PC-9 (cell line): ENCODE results near the gene ZC3H12C. TPM values are rescaled to one million over a fixed set of nuclear protein-coding genes. Genes with fewer than 3 reads are reported as not detected.

Source experiments
- BruUV-seq: library from RNA; stranded (reverse); fragments of 400-500 nt; replicated peaks from 2 replicates; lab custom pipeline; 2021; lab: Mats Ljungman, UMichigan
- CTCF ChIA-PET: fragments of 300-600 bp; sonication (Branson Sonifier 250); formaldehyde crosslinking; loops from one replicate; lab custom pipeline; 2022; ENCODE audit warnings: antibody characterized with exemption; lab: Charles Lee
- POLR2A ChIA-PET: fragments of 300-600 bp; sonication (Branson Sonifier 250); formaldehyde crosslinking; loops from one replicate; lab custom pipeline; 2022; ENCODE audit warnings: antibody characterized with exemption; ENCODE audit not compliant: unreplicated experiment; lab: Charles Lee
- DNase-seq, 2 experiments: peaks; one replicate each; pipeline versions ENCODE4 v3.0.0 to v3.0.0-alpha.2; 2015 to 2022; ENCODE audit warnings: mixed read lengths in 1 of 2
- H2AFZ ChIP-seq: fragments of 200-600 bp; sonication (generic); 2 replicates; pipeline ENCODE4 v1.8.1; 2017; ENCODE audit warnings: antibody characterized with exemption
- H3F3A ChIP-seq: fragments of 200-600 bp; sonication (generic); 2 replicates; pipeline ENCODE4 v1.8.1; 2017; ENCODE audit warnings: antibody characterized with exemption, mild to moderate bottlenecking, low read depth; ENCODE audit not compliant: insufficient read depth
- H3K27ac ChIP-seq: fragments of 200-600 bp; sonication (generic); 2 replicates; pipeline ENCODE4 v1.6.1; 2016; ENCODE audit warnings: mixed run types
- H3K27me3 ChIP-seq: fragments of 200-600 bp; sonication (generic); 2 replicates; pipeline ENCODE4 v1.6.1; 2016; ENCODE audit warnings: low read depth, mixed run types; ENCODE audit not compliant: insufficient read depth
- H3K36me3 ChIP-seq: fragments of 200-600 bp; sonication (generic); 2 replicates; pipeline ENCODE4 v1.6.1; 2016; ENCODE audit warnings: low read depth, mixed run types
- H3K4me1 ChIP-seq: fragments of 200-600 bp; sonication (generic); replicated peaks from 2 replicates; pipeline ENCODE4 v1.6.1; 2016; ENCODE audit warnings: mixed run types; ENCODE audit not compliant: insufficient read depth
- H3K4me2 ChIP-seq: fragments of 200-600 bp; sonication (generic); 2 replicates; pipeline ENCODE4 v1.6.1; 2017; ENCODE audit warnings: mixed run types
- H3K4me3 ChIP-seq: fragments of 200-600 bp; sonication (generic); 2 replicates; pipeline ENCODE4 v1.6.1; 2016; ENCODE audit warnings: mixed run types
- H3K79me2 ChIP-seq: fragments of 200-600 bp; sonication (generic); 2 replicates; pipeline ENCODE4 v1.6.1; 2017; ENCODE audit warnings: low read depth, mixed run types
- H3K9me2 ChIP-seq: fragments of 200-600 bp; sonication (generic); 2 replicates; pipeline ENCODE4 v1.8.1; 2017; ENCODE audit warnings: mild to moderate bottlenecking; ENCODE audit not compliant: insufficient read depth
- H3K9me3 ChIP-seq: fragments of 200-600 bp; sonication (generic); 2 replicates; pipeline ENCODE4 v1.8.1; 2016; ENCODE audit warnings: low read depth; ENCODE audit not compliant: insufficient read depth
- H4K20me1 ChIP-seq: fragments of 200-600 bp; sonication (generic); 2 replicates; pipeline ENCODE4 v1.8.1; 2017; ENCODE audit not compliant: insufficient read depth
- EZH2 ChIP-seq: fragments of 200-600 bp; sonication (generic); IDR thresholded peaks from 2 replicates; pipeline ENCODE4 v1.8.0; 2017; ENCODE audit warnings: antibody characterized with exemption, low read depth
- intact Hi-C: fragments of 100-400 bp; cut with micrococcal nuclease; formaldehyde crosslinking; loops from one replicate; pipeline ENCODE4 v1.10.0; 2022; ENCODE audit not compliant: unreplicated experiment
- total RNA-seq: library from RNA; stranded (reverse); gene quantifications from 2 replicates; pipeline ENCODE4 v1.2.3, GENCODE V29; 2021
- TF ChIP-seq, protein P1 (sequence below): fragments of 200-600 bp; sonication (generic); conservative IDR thresholded peaks from 2 replicates; pipeline ENCODE4 v1.6.1; 2017; ENCODE audit warnings: mixed run types, antibody characterized with exemption, mild to moderate bottlenecking, moderate library complexity

The ZC3H12C gene
- total RNA-seq, 1 experiment from 2014 or later: 12.4 TPM

DNA sequence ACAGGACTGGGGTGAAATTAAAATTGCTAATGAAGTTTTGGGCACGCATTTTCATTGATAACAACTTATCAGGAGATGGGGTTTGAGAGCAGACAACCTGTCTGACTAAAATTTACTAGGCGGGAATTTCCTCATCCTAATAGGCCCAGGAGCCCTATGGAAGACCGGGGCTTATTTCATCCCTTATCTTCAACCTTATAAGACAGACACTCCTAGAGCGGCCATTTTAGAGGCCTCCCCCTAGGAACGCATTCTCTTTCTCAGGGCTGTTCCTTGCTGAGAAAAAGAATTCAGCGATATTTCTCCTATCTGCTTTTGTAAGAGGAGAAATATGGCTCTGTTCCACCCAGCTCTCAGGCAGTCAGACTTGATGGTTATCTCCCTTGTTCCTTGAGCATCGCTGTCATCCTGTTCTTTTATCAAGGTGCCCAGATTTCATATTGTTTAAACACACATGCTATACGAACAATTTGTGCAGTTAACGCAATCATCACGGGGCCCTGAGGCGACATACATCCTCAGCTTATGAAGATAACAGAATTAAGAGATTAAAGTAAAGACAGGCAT lies 39.3 kb upstream of the ZC3H12C start:
- Histone ChIP-seq H3K9me2 (no peaks in the 10 kb centered on the region; the same call in 1 of the 2 replicates), H3K27me3 (no peaks in the 10 kb centered on the region), H3F3A (no peaks in the 10 kb centered on the region), H3K4me1 (no peaks in the 10 kb centered on the region), H3K4me2 (no peak overlapping the region), H3K27ac (no peak overlapping the region), H4K20me1 (no peaks in the 10 kb centered on the region), H3K36me3 (no peaks in the 10 kb centered on the region), H3K79me2 (no peaks in the 10 kb centered on the region), H3K9me3 (peaks cover 29% of the 10 kb centered on the region), H2AFZ (no peak overlapping the region), H3K4me3 (no peak overlapping the region)
- CTCF ChIA-PET: no interaction called here
- no peak for DNase-seq
- POLR2A ChIA-PET: no interaction called here
- TF ChIP-seq, protein P1, sequence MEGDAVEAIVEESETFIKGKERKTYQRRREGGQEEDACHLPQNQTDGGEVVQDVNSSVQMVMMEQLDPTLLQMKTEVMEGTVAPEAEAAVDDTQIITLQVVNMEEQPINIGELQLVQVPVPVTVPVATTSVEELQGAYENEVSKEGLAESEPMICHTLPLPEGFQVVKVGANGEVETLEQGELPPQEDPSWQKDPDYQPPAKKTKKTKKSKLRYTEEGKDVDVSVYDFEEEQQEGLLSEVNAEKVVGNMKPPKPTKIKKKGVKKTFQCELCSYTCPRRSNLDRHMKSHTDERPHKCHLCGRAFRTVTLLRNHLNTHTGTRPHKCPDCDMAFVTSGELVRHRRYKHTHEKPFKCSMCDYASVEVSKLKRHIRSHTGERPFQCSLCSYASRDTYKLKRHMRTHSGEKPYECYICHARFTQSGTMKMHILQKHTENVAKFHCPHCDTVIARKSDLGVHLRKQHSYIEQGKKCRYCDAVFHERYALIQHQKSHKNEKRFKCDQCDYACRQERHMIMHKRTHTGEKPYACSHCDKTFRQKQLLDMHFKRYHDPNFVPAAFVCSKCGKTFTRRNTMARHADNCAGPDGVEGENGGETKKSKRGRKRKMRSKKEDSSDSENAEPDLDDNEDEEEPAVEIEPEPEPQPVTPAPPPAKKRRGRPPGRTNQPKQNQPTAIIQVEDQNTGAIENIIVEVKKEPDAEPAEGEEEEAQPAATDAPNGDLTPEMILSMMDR: no peak
- TF ChIP-seq EZH2: no peak
- intact Hi-C loops: no loop called here
- BruUV-seq: no TSS peak

DNA sequence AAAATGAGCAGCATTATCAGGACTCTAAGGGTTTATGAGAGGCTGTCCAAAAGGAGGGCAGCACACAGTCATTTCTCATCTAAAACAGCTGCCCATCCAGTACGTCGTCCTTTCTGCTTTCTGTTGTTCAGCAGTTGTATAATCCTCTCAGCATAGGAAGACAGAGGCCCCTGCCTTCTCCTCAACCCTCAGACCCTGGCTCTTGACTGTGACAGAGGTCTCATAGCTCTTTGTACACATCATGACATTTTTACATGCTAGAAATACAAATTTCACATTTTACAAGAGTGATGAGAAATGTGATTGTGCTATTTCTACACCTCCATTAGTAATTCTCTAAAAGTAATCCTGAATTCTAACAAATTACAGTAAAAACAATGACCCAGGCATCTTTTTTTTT lies 36.2 kb upstream of the ZC3H12C start:
- peaks cover 27% of the 10 kb centered on the region for H3K9me3 ChIP-seq
- H3K9me2 ChIP-seq: no peaks in the 10 kb centered on the region; the same call in 1 of the 2 replicates
- intact Hi-C loops: no loop called here
- BruUV-seq: no TSS peak
- no peaks in the 10 kb centered on the region for H3K79me2 ChIP-seq
- no peaks in the 10 kb centered on the region for H3K36me3 ChIP-seq
- no peak for DNase-seq
- H2AFZ ChIP-seq: no peak overlapping the region
- no peaks in the 10 kb centered on the region for H4K20me1 ChIP-seq
- H3K4me3 ChIP-seq: no peak overlapping the region
- no peaks in the 10 kb centered on the region for H3F3A ChIP-seq
- ChIA-PET CTCF (no interaction called here), POLR2A (no interaction called here)
- no peak overlapping the region for H3K27ac ChIP-seq
- TF ChIP-seq EZH2: no peak
- TF ChIP-seq, protein P1: no peak
- H3K4me1 ChIP-seq: peaks cover 8% of the 10 kb centered on the region; the same call in 1 of the 2 replicates
- H3K4me2 ChIP-seq: no peak overlapping the region
- no peaks in the 10 kb centered on the region for H3K27me3 ChIP-seq

DNA sequence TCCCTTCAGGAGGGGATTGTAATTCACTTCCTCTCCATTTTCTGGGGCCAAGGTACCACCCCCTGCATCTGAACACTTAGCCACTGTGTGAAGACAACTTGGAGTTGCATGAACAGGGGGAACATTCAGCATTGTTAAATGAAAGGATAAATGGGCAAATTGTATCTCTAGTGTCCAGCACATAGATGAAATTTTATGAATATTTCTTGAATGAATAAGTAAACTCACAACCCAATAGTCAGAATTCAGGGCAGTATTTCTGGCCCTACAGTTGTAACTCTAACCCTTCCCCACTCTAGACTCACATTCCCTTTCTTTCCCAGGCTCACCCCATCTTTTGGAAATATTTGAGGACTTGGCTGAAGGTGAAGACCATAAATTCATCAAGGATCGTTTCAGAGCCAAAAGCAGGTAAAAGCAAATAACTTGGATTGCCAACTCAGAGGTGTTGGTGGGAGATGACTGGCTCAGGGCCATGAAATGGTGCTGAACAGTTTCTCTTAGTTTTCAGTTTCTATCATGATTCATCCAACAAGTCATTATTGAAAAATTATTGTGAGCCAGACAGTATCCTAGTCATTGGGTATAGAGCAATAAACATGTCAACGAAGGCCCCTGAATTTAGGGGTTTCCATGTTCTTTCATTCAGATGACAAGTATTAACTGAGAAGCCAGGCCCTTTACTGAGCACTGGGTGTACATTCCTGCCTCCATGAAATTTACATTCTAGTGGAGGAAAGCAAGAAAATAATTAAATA lies 33.3 kb upstream of the ZC3H12C start:
- intact Hi-C loops: no loop called here
- Histone ChIP-seq H3K79me2 (no peaks in the 10 kb centered on the region), H3K9me3 (peaks cover 4% of the 10 kb centered on the region; the same call in 1 of the 2 replicates), H3F3A (no peaks in the 10 kb centered on the region), H3K4me2 (0 out of 2 replicates have a peak overlapping the region, but pooled peaks have one; percentile 0), H3K4me3 (no peak overlapping the region), H3K36me3 (no peaks in the 10 kb centered on the region), H3K27ac (no peak overlapping the region), H3K9me2 (no peaks in the 10 kb centered on the region; the same call in 1 of the 2 replicates), H4K20me1 (no peaks in the 10 kb centered on the region), H3K4me1 (peaks cover 10% of the 10 kb centered on the region), H3K27me3 (no peaks in the 10 kb centered on the region), H2AFZ (no peak overlapping the region)
- peak in 1 of 2 experiments; percentile 50 for DNase-seq
- CTCF ChIA-PET: no interaction called here
- POLR2A ChIA-PET: no interaction called here
- TF ChIP-seq EZH2: no peak
- TF ChIP-seq, protein P1: no peak
- BruUV-seq: no TSS peak
